ENCODE results near the gene SPRR4.

- TF ChIP-seq EGR1 (IDR thresholded peaks at IDR 0.05; ENCODE audit: borderline replicate concordance in 1 of 2, low read depth in 2 of 2, low read length in 2 of 2) (no peak), POLR2AphosphoS5 (IDR thresholded peaks at IDR 0.05; ENCODE audit: low read length) (no peak), JUNB (IDR thresholded peaks at IDR 0.05) (no peak), CTCF (IDR thresholded peaks at IDR 0.05 in 2 of 3, conservative IDR thresholded peaks at IDR 0.05 in 1 of 3; ENCODE audit: control insufficient read depth in 2 of 3, extremely low read depth in 1 of 3, insufficient read depth in 1 of 3, low read depth in 3 of 3, low read length in 3 of 3) (no peak), TCF7 (IDR thresholded peaks at IDR 0.05; ENCODE audit: borderline replicate concordance) (no peak), CEBPZ (IDR thresholded peaks at IDR 0.05; ENCODE audit: low read depth, low read length) (no peak), SRF (IDR thresholded peaks at IDR 0.05; ENCODE audit: low read depth in 2 of 2, low read length in 2 of 2) (no peak), EZH2 (IDR thresholded peaks at IDR 0.05; ENCODE audit: borderline replicate concordance, control insufficient read depth, low read depth, low read length) (no peak), HDAC6 (IDR thresholded peaks at IDR 0.05; ENCODE audit: unreplicated experiment) (no peak), POLR2A (IDR thresholded peaks at IDR 0.05; ENCODE audit: low read depth, low read length) (no peak), CHD4 (IDR thresholded peaks at IDR 0.05) (no peak), KDM1A (IDR thresholded peaks at IDR 0.05; ENCODE audit: borderline replicate concordance) (no peak), ASH2L (IDR thresholded peaks at IDR 0.05; ENCODE audit: borderline replicate concordance, low read depth) (no peak)
- TF ChIP-seq, protein P1, sequence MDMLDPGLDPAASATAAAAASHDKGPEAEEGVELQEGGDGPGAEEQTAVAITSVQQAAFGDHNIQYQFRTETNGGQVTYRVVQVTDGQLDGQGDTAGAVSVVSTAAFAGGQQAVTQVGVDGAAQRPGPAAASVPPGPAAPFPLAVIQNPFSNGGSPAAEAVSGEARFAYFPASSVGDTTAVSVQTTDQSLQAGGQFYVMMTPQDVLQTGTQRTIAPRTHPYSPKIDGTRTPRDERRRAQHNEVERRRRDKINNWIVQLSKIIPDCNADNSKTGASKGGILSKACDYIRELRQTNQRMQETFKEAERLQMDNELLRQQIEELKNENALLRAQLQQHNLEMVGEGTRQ (IDR thresholded peaks at IDR 0.05; ENCODE audit: borderline replicate concordance, low read depth, low read length), result no peak
These were observed 16.1 kb downstream of the SPRR4 start for GRCh38 chr1:152986578-152986977.

Data from GM12878 (cell line).